Breast epithelium (tissue), 4 donors: Measurements from ENCODE around the gene BRD1. TPM values are rescaled to one million over a fixed set of nuclear protein-coding genes. Genes with fewer than 3 reads are reported as not detected.

Experiments
- DNase-seq, 2 donors: peaks; one replicate each; pipeline ENCODE4 v3.0.0-alpha.2; 2019; ENCODE audit warnings: low spot score in 2 of 2
- H3K27ac ChIP-seq, 2 donors: fragments of 200-600 bp; sonication (generic) in 1 of 2; one replicate each; pipeline ENCODE4 v1.5.1; 2016 to 2019; ENCODE audit warnings: mild to moderate bottlenecking in 1 of 2
- H3K27me3 ChIP-seq, 2 donors: fragments of 200-600 bp; sonication (generic) in 1 of 2; one replicate each; pipeline versions ENCODE4 v1.5.1 to v1.6.0; 2017 to 2019; ENCODE audit warnings: control low read depth in 1 of 2, mild to moderate bottlenecking in 1 of 2
- H3K36me3 ChIP-seq: fragments of 200-600 bp; one replicate; pipeline ENCODE4 v1.5.1; 2019
- H3K4me1 ChIP-seq, 2 donors: fragments of 200-600 bp; sonication (generic); one replicate each; pipeline ENCODE4 v1.5.1; 2016 to 2019; ENCODE audit warnings: control low read depth in 1 of 2
- H3K4me3 ChIP-seq, 3 donors: fragments of 200-600 bp; sonication (generic); 1 replicate in 2 of 3; 2 replicates in 1 of 3; pipeline ENCODE4 v1.5.1; 2016 to 2019; ENCODE audit warnings: mild to moderate bottlenecking in 3 of 3, moderate library complexity in 2 of 3
- H3K9me3 ChIP-seq, 2 donors: fragments of 200-600 bp; sonication (generic) in 1 of 2; one replicate each; pipeline ENCODE4 v1.5.1; 2016 to 2019; ENCODE audit warnings: control low read depth in 1 of 2
- POLR2A ChIP-seq: fragments of 450-650 bp; IDR thresholded peaks from one replicate; pipeline ENCODE4 v1.6.1; 2016; ENCODE audit warnings: antibody characterized with exemption, mild to moderate bottlenecking, moderate library complexity
- POLR2AphosphoS5 ChIP-seq, 3 donors: sonication (generic); formaldehyde crosslinking; IDR thresholded peaks; one replicate each; pipeline ENCODE4 v1.6.1; 2017; ENCODE audit warnings: antibody characterized with exemption in 3 of 3
- intact Hi-C: fragments of 100-400 bp; cut with DNase I; formaldehyde crosslinking; loops from one replicate; pipeline ENCODE4 v1.15.1; 2023; ENCODE audit warnings: low total_unique reads
- total RNA-seq, 3 donors: library from RNA; depleted of rRNA; stranded (reverse); fragments of >200 nt; gene quantifications; one replicate each; pipeline ENCODE4 v1.1.0, GENCODE V29; 2016
- TF ChIP-seq, protein P1 (sequence below), 3 donors: fragments of 450-650 bp; IDR thresholded peaks; one replicate each; pipeline ENCODE4 v1.5.1; 2016 to 2017; ENCODE audit warnings: antibody characterized with exemption in 3 of 3, mild to moderate bottlenecking in 3 of 3, moderate library complexity in 3 of 3

Gene BRD1
- total RNA-seq, 3 donors from 2014 or later = 33.4 to 35.1 (median 34.1) TPM

- Histone ChIP-seq H3K9me3 (no peaks in the 10 kb centered on the region), H3K36me3 (peaks cover 4% of the 10 kb centered on the region), H3K4me3 (no peak overlapping the region), H3K27ac (no peak overlapping the region), H3K27me3 (no peaks in the 10 kb centered on the region), H3K4me1 (peaks cover 13 to 16% of the 10 kb centered on the region in 2 donors)
- TF ChIP-seq POLR2A (no peak), POLR2AphosphoS5 (IDR thresholded peaks at IDR 0.05) (no peak)
- TF ChIP-seq, protein P1, sequence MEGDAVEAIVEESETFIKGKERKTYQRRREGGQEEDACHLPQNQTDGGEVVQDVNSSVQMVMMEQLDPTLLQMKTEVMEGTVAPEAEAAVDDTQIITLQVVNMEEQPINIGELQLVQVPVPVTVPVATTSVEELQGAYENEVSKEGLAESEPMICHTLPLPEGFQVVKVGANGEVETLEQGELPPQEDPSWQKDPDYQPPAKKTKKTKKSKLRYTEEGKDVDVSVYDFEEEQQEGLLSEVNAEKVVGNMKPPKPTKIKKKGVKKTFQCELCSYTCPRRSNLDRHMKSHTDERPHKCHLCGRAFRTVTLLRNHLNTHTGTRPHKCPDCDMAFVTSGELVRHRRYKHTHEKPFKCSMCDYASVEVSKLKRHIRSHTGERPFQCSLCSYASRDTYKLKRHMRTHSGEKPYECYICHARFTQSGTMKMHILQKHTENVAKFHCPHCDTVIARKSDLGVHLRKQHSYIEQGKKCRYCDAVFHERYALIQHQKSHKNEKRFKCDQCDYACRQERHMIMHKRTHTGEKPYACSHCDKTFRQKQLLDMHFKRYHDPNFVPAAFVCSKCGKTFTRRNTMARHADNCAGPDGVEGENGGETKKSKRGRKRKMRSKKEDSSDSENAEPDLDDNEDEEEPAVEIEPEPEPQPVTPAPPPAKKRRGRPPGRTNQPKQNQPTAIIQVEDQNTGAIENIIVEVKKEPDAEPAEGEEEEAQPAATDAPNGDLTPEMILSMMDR (IDR thresholded peaks at IDR 0.05) = no peak
- no peak for DNase-seq
- intact Hi-C loops = no loop called here
Observed at GRCh38 chr22:49787861-49788260, 39.8 kb downstream of the BRD1 start.

- DNase-seq = no peak
- intact Hi-C loops = no loop called here
- Histone ChIP-seq H3K27me3 (no peaks in the 10 kb centered on the region), H3K36me3 (peaks cover 4% of the 10 kb centered on the region), H3K4me3 (no peak overlapping the region), H3K9me3 (no peaks in the 10 kb centered on the region), H3K27ac (no peak overlapping the region), H3K4me1 (peaks cover 13 to 16% of the 10 kb centered on the region in 2 donors)
- TF ChIP-seq, protein P1 (IDR thresholded peaks at IDR 0.05) = no peak
- TF ChIP-seq POLR2A (no peak), POLR2AphosphoS5 (IDR thresholded peaks at IDR 0.05) (no peak)
Observed at GRCh38 chr22:49786976-49787706, 40.5 kb downstream of the BRD1 start.

GRCh38 chr22:49785841-49786471, 41.7 kb downstream of the BRD1 start:
- peaks cover 13 to 16% of the 10 kb centered on the region in 2 donors for H3K4me1 ChIP-seq
- no peak overlapping the region for H3K27ac ChIP-seq
- peaks cover 4% of the 10 kb centered on the region for H3K36me3 ChIP-seq
- no peaks in the 10 kb centered on the region for H3K9me3 ChIP-seq
- H3K27me3 ChIP-seq = no peaks in the 10 kb centered on the region
- DNase-seq = no peak
- no peak overlapping the region for H3K4me3 ChIP-seq
- no peak for TF ChIP-seq POLR2AphosphoS5 (IDR thresholded peaks at IDR 0.05)
- TF ChIP-seq, protein P1 (IDR thresholded peaks at IDR 0.05) = no peak
- no peak for TF ChIP-seq POLR2A
- intact Hi-C loops = no loop called here

GRCh38 chr22:49785046-49785521, 42.6 kb downstream of the BRD1 start:
- Histone ChIP-seq H3K4me3 (no peak overlapping the region), H3K4me1 (peaks cover 12 to 16% of the 10 kb centered on the region in 2 donors), H3K27ac (no peak overlapping the region), H3K27me3 (no peaks in the 10 kb centered on the region), H3K9me3 (no peaks in the 10 kb centered on the region), H3K36me3 (peaks cover 4% of the 10 kb centered on the region)
- intact Hi-C loops = no loop called here
- no peak for DNase-seq
- TF ChIP-seq POLR2AphosphoS5 (IDR thresholded peaks at IDR 0.05) = no peak
- no peak for TF ChIP-seq POLR2A
- TF ChIP-seq, protein P1 (IDR thresholded peaks at IDR 0.05) = no peak

DNA sequence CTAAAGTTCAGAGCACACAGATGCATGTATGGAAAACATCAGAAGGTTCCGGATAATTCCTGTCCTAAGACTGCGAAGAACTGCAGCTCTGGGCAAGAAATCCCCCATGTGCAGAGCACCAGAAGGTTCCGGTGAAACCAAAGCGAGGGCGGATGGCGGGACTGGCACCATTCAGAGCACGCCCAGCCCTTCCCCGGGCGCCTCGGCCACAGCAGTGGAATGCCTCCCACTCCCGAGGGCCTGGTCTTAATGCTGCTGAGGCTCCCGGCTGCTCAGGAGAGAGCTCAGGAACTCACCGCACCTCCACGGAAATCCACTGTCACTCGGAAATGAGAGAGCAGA, 43.1 kb downstream of the BRD1 start:
- H3K4me1 ChIP-seq = peaks cover 7 to 12% of the 10 kb centered on the region in 2 donors
- intact Hi-C loops = no loop called here
- no peak for DNase-seq
- H3K27ac ChIP-seq = no peak overlapping the region
- no peaks in the 10 kb centered on the region for H3K27me3 ChIP-seq
- H3K4me3 ChIP-seq = no peak overlapping the region
- peaks cover 4% of the 10 kb centered on the region for H3K36me3 ChIP-seq
- TF ChIP-seq POLR2A (no peak), POLR2AphosphoS5 (IDR thresholded peaks at IDR 0.05) (no peak)
- TF ChIP-seq, protein P1 (IDR thresholded peaks at IDR 0.05) = no peak
- H3K9me3 ChIP-seq = no peaks in the 10 kb centered on the region
